CD4-positive, CD25-positive, alpha-beta regulatory T cell (primary cell): ENCODE measurements around the gene SLC1A2. TPM values are rescaled to one million over a fixed set of nuclear protein-coding genes. Genes with fewer than 3 reads are reported as not detected.

Experiments
- ATAC-seq, 2 donors: fragments of 150-1000 bp; cut with Tn5 transposase; one replicate each; pipeline ENCODE4 v1.10.0; 2021; ENCODE audit warnings: low read depth in 2 of 2, moderate number of reproducible peaks in 2 of 2, moderate library complexity in 1 of 2
- DNase-seq, 3 donors: peaks; one replicate each; pipeline versions ENCODE4 v3.0.0 to v3.0.0-alpha.2; 2012 to 2022; ENCODE audit warnings: mixed read lengths in 1 of 3
- H3K27ac ChIP-seq: one replicate; pipeline ENCODE4 v1.7.0; 2013; ENCODE audit warnings: mild to moderate bottlenecking, low read length; ENCODE audit not compliant: insufficient read depth, poor library complexity, severe bottlenecking
- H3K27me3 ChIP-seq: one replicate; pipeline ENCODE4 v1.7.0; 2013; ENCODE audit warnings: low read length; ENCODE audit not compliant: control insufficient read depth, insufficient read depth
- H3K36me3 ChIP-seq: one replicate; pipeline ENCODE4 v1.7.0; 2013; ENCODE audit warnings: mild to moderate bottlenecking, low read length, moderate library complexity; ENCODE audit not compliant: control insufficient read depth, insufficient read depth
- H3K4me1 ChIP-seq: 2 replicates; pipeline ENCODE4 v1.7.0; 2013; ENCODE audit warnings: mild to moderate bottlenecking, low read length; ENCODE audit not compliant: insufficient read depth, control insufficient read depth, poor library complexity, severe bottlenecking
- H3K4me3 ChIP-seq: one replicate; pipeline ENCODE4 v1.7.0; 2013; ENCODE audit warnings: low read depth, mild to moderate bottlenecking, low read length, moderate library complexity
- H3K9me3 ChIP-seq, 2 experiments: 1 replicate in 1 of 2; 2 replicates in 1 of 2; pipeline ENCODE4 v1.7.0; 2013; ENCODE audit warnings: low read length in 2 of 2, mild to moderate bottlenecking in 1 of 2, moderate library complexity in 1 of 2; ENCODE audit not compliant: control insufficient read depth in 2 of 2
- H3K27ac Mint-ChIP-seq, 3 donors: one replicate each; pipeline ENCODE4 v1.8.0; 2020 to 2022; ENCODE audit warnings: mild to moderate bottlenecking in 3 of 3, mixed read lengths in 3 of 3, moderate library complexity in 2 of 3
- H3K27me3 Mint-ChIP-seq: one replicate; pipeline ENCODE4 v1.8.0; 2022; ENCODE audit warnings: mild to moderate bottlenecking, mixed read lengths
- H3K36me3 Mint-ChIP-seq: one replicate; pipeline ENCODE4 v1.8.0; 2020; ENCODE audit warnings: mixed read lengths
- H3K4me1 Mint-ChIP-seq, 4 donors: one replicate each; pipeline ENCODE4 v1.8.0; 2020 to 2022; ENCODE audit warnings: mixed read lengths in 4 of 4, mild to moderate bottlenecking in 1 of 4
- H3K4me3 Mint-ChIP-seq, 4 donors: one replicate each; pipeline ENCODE4 v1.8.0; 2020 to 2022; ENCODE audit warnings: mild to moderate bottlenecking in 4 of 4, mixed read lengths in 4 of 4, moderate library complexity in 3 of 4
- H3K9me3 Mint-ChIP-seq, 7 donors: one replicate each; pipeline ENCODE4 v1.8.0; 2020 to 2022; ENCODE audit warnings: mixed read lengths in 7 of 7, mild to moderate bottlenecking in 3 of 7, moderate library complexity in 2 of 7
- polyA plus RNA-seq, 4 donors: library from polyadenylated mRNA; unstranded; fragments of 300-500 nt; fragmentation: Illumina TruSeq; gene quantifications; one replicate each; pipeline ENCODE4 v1.2.3, GENCODE V29; 2021
- total RNA-seq: library from RNA; stranded (reverse); gene quantifications from one replicate; pipeline ENCODE4 v1.2.3, GENCODE V29; 2022

Gene SLC1A2
- total and polyA plus RNA-seq, 5 donors from 2014 or later = 0.08 to 0.23 TPM; not detected in 3

GRCh38 chr11:35346472-35347156, 72.7 kb downstream of the SLC1A2 start:
- peaks cover 25% of the 10 kb centered on the region for H3K4me1 ChIP-seq
- no peaks in the 10 kb centered on the region for H3K27me3 ChIP-seq
- H3K36me3 ChIP-seq = no peaks in the 10 kb centered on the region
- Mint-ChIP-seq H3K27ac (peak overlapping the region in 2 of 3 donors; percentile 21 to 42), H3K4me3 (peak overlapping the region in 1 of 4 donors; percentile 8), H3K9me3 (peaks cover 0 to 3% (median 0%) of the 10 kb centered on the region in 7 donors), H3K36me3 (no peaks in the 10 kb centered on the region), H3K4me1 (peaks cover 28 to 85% (median 34%) of the 10 kb centered on the region in 4 donors), H3K27me3 (peaks cover 13% of the 10 kb centered on the region)
- H3K9me3 ChIP-seq = no peaks in the 10 kb centered on the region
- DNase-seq (no peak), ATAC-seq (no peak)
- H3K27ac ChIP-seq = no peak overlapping the region
- H3K4me3 ChIP-seq = no peak overlapping the region

DNA sequence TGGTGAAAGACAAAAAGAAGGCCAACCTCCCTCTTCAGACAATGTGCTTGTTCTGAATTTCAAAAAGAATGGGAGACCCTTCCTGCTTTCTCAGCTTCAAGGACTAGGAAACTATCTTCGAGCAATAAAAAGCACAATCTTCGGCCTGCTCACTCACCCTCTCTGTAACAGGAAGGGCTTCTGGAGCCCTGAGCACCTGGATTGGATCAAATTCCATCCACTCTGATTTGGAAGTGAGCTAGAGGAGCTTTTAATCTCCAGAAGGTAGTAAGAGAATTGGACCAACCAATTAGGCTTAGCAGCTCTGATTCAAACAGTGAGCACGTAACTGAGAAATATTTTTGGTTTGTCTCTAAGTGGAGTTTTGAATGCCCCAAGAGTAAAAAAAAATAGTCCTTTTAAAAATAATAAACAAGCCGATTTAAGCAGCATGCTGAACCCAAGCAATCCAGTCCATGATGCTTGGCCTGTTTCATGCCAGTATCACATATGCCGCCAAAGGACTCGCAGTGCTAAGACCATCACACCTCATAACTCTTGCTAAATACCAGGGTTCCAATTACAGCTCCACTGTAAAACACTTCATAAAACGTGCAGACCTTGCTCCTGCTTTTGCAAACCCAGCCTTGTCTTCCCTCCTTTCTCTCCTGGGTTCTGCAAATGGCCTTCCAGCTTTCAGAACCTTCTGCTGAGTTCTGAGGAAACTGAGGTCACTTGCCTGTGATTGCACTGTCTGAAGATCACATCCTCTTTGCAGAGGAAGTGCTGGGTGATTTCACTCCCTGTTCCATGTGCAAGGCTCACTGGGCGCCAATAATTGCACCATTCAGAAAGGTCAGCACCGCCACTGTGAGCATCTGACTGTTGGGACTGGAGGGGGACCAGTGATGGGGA, 74.4 kb downstream of the SLC1A2 start:
- peaks cover 21% of the 10 kb centered on the region for H3K4me1 ChIP-seq
- no peaks in the 10 kb centered on the region for H3K27me3 ChIP-seq
- DNase-seq = peak in 1 of 3 donors; percentile 39
- H3K9me3 Mint-ChIP-seq = peaks cover 0 to 3% (median 0%) of the 10 kb centered on the region in 7 donors
- no peak for ATAC-seq
- peaks cover 29 to 81% (median 32%) of the 10 kb centered on the region in 4 donors for H3K4me1 Mint-ChIP-seq
- H3K36me3 ChIP-seq = no peaks in the 10 kb centered on the region
- peaks cover 13% of the 10 kb centered on the region for H3K27me3 Mint-ChIP-seq
- no peak overlapping the region for H3K4me3 ChIP-seq
- H3K27ac Mint-ChIP-seq = no peak overlapping the region
- no peaks in the 10 kb centered on the region for H3K36me3 Mint-ChIP-seq
- no peak overlapping the region for H3K4me3 Mint-ChIP-seq
- H3K9me3 ChIP-seq = no peaks in the 10 kb centered on the region
- no peak overlapping the region for H3K27ac ChIP-seq

- Mint-ChIP-seq H3K4me3 (peak overlapping the region; percentile 13 to 57 (median 34)), H3K4me1 (peaks cover 17 to 64% (median 20%) of the 10 kb centered on the region in 4 donors), H3K27me3 (peaks cover 16% of the 10 kb centered on the region), H3K9me3 (peaks cover 0 to 5% (median 1%) of the 10 kb centered on the region in 7 donors), H3K36me3 (no peaks in the 10 kb centered on the region), H3K27ac (peak overlapping the region; percentile 7 to 70 (median 64))
- Histone ChIP-seq H3K4me3 (peak overlapping the region; percentile 64), H3K9me3 (no peaks in the 10 kb centered on the region), H3K27ac (no peak overlapping the region), H3K4me1 (peaks cover 8% of the 10 kb centered on the region), H3K36me3 (no peaks in the 10 kb centered on the region), H3K27me3 (no peaks in the 10 kb centered on the region)
- DNase-seq = peak in 2 of 3 donors; percentile 53 to 93
- peak; percentile 70 to 75 for ATAC-seq
Measured at GRCh38 chr11:35343033-35343598, 76.2 kb downstream of the SLC1A2 start.

GRCh38 chr11:35340715-35341114, 78.6 kb downstream of the SLC1A2 start:
- H3K9me3 Mint-ChIP-seq = peaks cover 0 to 6% (median 1%) of the 10 kb centered on the region in 7 donors
- no peak for DNase-seq
- peaks cover 8% of the 10 kb centered on the region for H3K4me1 ChIP-seq
- ATAC-seq = no peak
- no peak overlapping the region for H3K4me3 Mint-ChIP-seq
- peaks cover 6% of the 10 kb centered on the region for H3K27me3 Mint-ChIP-seq
- no peaks in the 10 kb centered on the region for H3K36me3 ChIP-seq
- H3K27ac Mint-ChIP-seq = peak overlapping the region in 1 of 3 donors; percentile 49
- H3K27ac ChIP-seq = no peak overlapping the region
- no peaks in the 10 kb centered on the region for H3K27me3 ChIP-seq
- H3K4me1 Mint-ChIP-seq = peaks cover 12 to 47% (median 21%) of the 10 kb centered on the region in 4 donors
- H3K9me3 ChIP-seq = peaks cover 0 to 6% of the 10 kb centered on the region in 2 experiments
- H3K36me3 Mint-ChIP-seq = no peaks in the 10 kb centered on the region
- no peak overlapping the region for H3K4me3 ChIP-seq

DNA sequence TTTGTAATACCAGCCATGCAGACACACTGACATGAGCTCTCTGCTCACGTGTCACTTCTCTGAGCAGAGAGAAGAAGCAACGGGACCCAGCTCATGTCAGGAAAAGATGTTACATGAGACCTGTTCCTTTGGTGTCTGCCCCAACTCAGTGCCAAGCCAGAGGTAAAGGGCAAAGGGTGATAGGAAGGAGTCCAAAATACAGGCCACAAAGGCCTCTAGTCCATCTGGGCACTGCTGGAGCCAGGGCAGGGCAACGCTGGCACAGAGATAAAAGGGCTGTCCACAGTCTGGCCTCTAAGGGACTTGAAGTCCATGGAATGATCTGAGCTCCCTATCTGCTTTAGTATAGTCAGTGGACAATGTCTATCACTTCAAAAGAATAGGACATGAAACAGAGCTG, 79.3 kb downstream of the SLC1A2 start:
- Mint-ChIP-seq H3K4me1 (peaks cover 12 to 41% (median 20%) of the 10 kb centered on the region in 4 donors), H3K27me3 (peaks cover 4% of the 10 kb centered on the region), H3K27ac (no peak overlapping the region), H3K36me3 (no peaks in the 10 kb centered on the region), H3K4me3 (no peak overlapping the region), H3K9me3 (peaks cover 0 to 6% (median 1%) of the 10 kb centered on the region in 7 donors)
- Histone ChIP-seq H3K9me3 (peaks cover 0 to 6% of the 10 kb centered on the region in 2 experiments), H3K27me3 (no peaks in the 10 kb centered on the region), H3K36me3 (no peaks in the 10 kb centered on the region), H3K4me1 (peaks cover 8% of the 10 kb centered on the region), H3K4me3 (no peak overlapping the region), H3K27ac (no peak overlapping the region)
- DNase-seq (no peak), ATAC-seq (no peak)

DNA sequence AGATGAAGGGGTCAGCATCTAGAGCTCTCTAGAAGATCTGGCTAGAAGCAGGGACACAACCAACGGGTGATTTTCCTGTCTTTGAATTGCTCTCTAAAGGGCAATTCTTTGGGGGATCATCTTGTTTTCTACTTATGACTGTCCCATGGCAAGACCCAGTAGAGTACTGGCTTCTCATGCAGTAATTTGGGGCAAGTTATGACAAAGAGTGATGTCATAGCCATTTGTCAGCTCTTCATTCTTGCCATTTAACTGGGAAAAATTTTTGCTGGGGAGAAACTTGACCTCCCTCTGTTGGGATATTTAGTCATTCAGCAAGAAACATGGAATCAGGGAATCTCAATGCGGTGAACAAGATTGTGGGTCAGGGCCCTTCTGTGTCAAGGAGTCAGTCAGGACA, 80.4 kb downstream of the SLC1A2 start:
- no peak for ATAC-seq

DNA sequence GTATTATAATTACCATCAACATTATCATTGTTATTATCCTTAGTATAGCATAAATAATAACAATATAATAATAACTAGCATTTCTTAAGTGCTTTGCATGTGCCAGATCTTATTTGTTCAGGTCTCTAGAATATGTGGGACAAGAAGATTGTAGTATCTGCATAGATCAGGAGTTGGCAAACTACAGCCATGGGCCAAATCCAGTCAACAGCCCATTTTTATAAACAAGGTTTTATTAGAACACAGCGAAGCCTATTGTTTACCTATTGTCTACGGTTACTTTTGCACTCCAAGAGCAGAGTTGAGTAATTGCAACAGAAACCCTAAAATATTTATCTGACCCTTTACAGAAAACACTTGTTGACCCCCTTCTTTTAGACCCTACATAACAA, 81.4 kb downstream of the SLC1A2 start:
- Histone ChIP-seq H3K36me3 (no peaks in the 10 kb centered on the region), H3K4me3 (no peak overlapping the region), H3K27me3 (no peaks in the 10 kb centered on the region), H3K4me1 (peaks cover 3% of the 10 kb centered on the region), H3K27ac (no peak overlapping the region), H3K9me3 (peaks cover 0 to 6% of the 10 kb centered on the region in 2 experiments)
- Mint-ChIP-seq H3K36me3 (no peaks in the 10 kb centered on the region), H3K4me1 (peaks cover 5 to 33% (median 14%) of the 10 kb centered on the region in 4 donors), H3K4me3 (no peak overlapping the region), H3K27ac (no peak overlapping the region), H3K9me3 (peaks cover 0 to 6% (median 0%) of the 10 kb centered on the region in 7 donors), H3K27me3 (peaks cover 4% of the 10 kb centered on the region)
- ATAC-seq = no peak
- DNase-seq = no peak

More for the DNA sequence above, 80.4 kb downstream of the SLC1A2 start:
- peaks cover 8% of the 10 kb centered on the region for H3K4me1 ChIP-seq
- no peak for DNase-seq
- H3K9me3 Mint-ChIP-seq = peaks cover 0 to 6% (median 0%) of the 10 kb centered on the region in 7 donors
- H3K9me3 ChIP-seq = peaks cover 0 to 6% of the 10 kb centered on the region in 2 experiments
- H3K4me1 Mint-ChIP-seq = peaks cover 11 to 38% (median 23%) of the 10 kb centered on the region in 4 donors
- no peaks in the 10 kb centered on the region for H3K27me3 ChIP-seq
- H3K27ac Mint-ChIP-seq = no peak overlapping the region
- no peaks in the 10 kb centered on the region for H3K36me3 Mint-ChIP-seq
- H3K4me3 ChIP-seq = no peak overlapping the region
- H3K4me3 Mint-ChIP-seq = no peak overlapping the region
- peaks cover 4% of the 10 kb centered on the region for H3K27me3 Mint-ChIP-seq
- H3K36me3 ChIP-seq = no peaks in the 10 kb centered on the region
- no peak overlapping the region for H3K27ac ChIP-seq
